Stimulated activated CD8-positive, alpha-beta memory T cell treated with anti-CD3 and anti-CD28 coated beads, Interleukin-2, amount 100 ng/mL, for 48 hours (primary cell): ENCODE data around the gene TRAK1.

Source experiments
- DNase-seq, 2 donors: peaks; one replicate each; pipeline ENCODE4 v3.0.0-alpha.2; 2020; ENCODE audit warnings: low read depth in 2 of 2

Gene TRAK1

GRCh38 chr3:42068303-42069088 is 22.7 kb upstream of the TRAK1 start:
- DNase-seq: no peak

- no peak for DNase-seq
Measured at GRCh38 chr3:42070089-42070488, 21.1 kb upstream of the TRAK1 start.

DNA sequence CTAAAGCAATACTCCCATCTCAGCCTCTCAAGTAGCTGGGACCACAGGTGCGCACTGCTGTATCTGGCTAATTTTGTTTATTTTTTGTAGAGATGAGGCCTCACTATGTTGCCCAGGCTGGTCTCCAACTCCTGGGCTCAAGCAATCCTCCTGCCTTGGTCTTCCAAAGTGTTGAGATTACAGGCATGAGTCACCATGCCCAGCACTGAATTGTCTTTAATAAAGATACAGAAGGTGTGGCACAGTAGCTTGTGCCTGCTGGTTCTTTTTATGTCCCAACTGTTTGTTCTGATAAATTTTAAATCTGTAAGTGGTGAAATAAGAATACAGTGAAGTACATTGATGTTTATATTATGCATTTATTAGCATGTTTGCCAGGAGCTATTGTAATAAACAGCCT is 20.6 kb upstream of the TRAK1 start:
- DNase-seq: no peak

- no peak for DNase-seq
Measured at GRCh38 chr3:42071904-42072812, 19.0 kb upstream of the TRAK1 start.

DNA sequence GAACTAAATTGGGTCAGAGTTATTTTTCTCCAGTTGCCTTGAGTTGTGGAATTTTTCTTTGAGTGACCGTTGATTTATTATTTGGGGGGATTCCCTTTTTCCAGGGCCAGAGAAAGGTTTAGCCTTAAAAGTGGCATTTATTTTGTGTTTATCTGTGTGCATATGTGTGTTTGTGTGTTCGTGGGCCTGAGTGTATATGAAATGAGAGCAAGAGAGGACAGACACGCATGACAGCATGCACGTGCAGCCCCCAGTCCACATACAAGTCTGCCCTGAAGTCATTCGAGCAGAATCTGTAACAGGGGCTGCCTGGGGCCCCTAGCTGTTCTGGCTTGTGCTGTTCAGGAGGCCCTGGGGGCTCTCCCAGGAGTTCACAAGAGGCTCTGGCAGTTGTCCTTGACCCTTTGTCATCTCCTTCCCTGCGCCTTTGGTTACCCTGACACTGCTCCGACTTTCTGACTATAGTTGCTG is 18.3 kb upstream of the TRAK1 start:
- DNase-seq: no peak

- DNase-seq: no peak
Measured at GRCh38 chr3:42077785-42078184, 13.4 kb upstream of the TRAK1 start.

- no peak for DNase-seq
Measured at GRCh38 chr3:42078677-42079076, 12.5 kb upstream of the TRAK1 start.

DNA sequence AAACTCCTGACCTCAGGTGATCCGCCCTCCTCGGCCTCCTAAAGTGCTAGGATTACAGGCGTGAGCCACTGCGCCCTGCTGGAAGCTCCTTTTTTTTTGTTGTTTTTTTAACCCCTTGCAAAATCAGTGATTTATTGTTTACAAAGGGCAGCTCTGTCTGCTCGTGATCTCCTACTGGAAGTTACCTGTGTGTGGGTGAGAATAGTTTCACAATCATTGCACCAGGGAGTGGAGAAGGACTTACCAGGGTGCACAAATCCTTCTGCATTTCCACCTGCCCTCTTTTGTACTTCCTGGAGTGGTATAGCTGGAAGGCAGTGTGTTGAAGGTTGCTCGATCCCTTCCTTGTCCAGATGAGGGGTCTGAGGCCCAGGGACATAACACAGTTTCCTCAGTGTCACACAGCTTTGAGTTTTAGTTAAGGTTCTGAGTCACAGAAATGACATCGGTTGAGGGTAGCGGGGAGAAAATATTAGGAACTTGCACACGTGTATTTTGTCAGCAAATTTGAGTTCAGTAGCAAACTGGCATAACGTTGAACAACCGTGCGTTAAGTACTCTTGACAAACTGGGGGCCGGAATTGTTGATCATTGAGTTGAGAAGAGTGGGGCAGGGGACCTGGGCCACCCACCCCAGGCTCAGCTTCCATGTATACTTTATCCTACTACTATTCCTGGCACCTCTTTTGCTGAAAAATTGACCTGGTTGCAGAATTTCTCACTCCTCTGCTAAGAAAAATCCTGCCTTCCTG is 11.3 kb upstream of the TRAK1 start:
- no peak for DNase-seq

DNA sequence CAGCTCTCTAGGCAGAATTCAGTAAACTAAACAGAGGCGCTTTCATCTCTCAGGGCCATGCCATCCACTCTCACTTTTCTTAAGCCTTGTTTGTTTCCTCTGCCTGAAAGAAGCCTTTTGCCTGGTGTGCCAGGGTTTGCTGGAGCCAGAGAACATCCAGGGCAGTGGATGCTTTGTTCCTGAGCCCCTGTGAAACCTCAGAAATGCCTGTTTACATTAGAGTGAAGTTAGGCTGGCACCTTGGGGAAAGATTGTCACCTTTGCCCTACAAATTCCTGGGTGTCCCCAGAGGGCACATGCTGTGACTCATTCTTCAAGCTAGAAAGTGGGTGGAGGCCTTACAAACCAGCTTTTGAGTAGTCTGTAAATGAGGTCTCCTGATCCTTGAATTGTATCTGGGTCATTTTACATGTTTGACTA is 10.7 kb upstream of the TRAK1 start:
- no peak for DNase-seq

- DNase-seq: no peak
Measured at GRCh38 chr3:42081838-42082473, 9.2 kb upstream of the TRAK1 start.

DNA sequence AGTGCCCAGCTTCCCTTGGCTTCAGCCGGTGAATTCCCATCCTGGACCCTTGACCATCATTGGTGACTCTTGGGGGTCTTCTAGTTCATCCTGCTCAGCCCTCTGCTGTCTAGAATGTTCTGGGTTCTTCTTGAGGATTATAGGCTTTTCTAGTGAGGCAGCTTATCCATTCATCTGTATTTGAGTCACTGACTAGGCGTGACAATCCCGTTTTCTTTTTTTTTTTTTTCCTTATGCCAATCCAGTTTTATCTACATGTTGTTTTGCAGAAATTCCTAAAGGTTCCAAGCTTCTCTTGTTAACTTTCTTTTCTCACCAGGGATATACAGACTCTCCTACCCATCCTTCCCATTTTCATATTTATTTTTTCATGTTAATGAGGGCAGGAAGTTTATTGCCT is 6.6 kb upstream of the TRAK1 start:
- DNase-seq: no peak

- DNase-seq: no peak
Measured at GRCh38 chr3:42085641-42086376, 5.3 kb upstream of the TRAK1 start.

DNA sequence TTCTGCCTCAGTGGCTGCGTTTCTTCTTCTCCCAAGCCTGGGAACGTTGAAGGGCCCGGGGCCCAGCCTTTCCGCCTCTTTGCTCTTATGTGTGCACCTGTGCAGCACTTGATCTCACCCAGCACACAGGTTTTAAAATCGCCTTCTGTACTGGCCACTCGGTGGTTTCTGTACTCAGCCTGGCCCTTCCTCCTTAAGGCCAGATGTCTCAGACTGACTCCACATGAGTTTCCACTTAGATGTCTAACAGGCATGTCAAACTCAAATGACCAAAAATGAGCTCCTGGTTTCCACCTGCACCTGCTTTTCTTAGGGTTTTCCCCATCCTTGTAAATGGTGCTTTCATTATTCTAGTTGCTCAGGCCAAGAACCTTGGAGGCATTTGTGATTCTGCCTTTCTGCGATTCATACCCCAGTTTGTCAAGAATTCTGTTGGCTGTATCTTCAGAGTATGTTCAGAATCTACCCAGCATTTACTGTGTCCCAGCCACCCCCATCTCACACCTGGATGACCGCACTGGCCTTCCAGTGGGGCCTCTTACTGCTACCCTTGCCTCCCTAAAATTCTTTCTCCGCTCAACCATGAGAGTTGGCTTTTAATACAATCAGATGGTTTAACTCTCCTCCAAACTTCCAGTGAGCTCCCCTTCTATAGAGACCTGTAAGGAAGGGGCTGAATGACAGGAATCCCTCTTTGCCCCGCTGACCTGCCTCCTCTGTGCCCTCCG is 2.2 kb upstream of the TRAK1 start:
- DNase-seq: no peak

DNA sequence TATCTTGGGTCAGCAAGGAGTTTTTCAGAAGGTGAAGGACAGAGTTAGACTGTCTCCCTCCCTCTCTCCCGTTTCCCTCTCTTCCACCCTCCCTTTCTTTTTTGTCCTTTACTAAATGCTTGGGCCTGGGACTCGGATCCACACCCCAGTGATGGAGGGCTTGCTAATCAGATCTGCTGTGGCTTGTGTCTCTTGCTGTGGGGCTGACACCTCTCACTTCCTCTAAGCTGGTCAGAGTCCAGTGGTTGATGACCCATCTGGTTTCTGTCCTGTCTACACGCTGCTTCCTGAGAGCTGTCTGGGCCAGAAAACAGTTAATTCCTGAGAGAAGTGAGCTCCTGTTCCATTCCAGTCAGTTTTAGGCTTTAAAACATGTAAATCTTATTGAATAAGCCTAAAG is 849 bp downstream of the TRAK1 start:
- DNase-seq: no peak

GRCh38 chr3:42094128-42094527 is 3.0 kb downstream of the TRAK1 start:
- no peak for DNase-seq

DNA sequence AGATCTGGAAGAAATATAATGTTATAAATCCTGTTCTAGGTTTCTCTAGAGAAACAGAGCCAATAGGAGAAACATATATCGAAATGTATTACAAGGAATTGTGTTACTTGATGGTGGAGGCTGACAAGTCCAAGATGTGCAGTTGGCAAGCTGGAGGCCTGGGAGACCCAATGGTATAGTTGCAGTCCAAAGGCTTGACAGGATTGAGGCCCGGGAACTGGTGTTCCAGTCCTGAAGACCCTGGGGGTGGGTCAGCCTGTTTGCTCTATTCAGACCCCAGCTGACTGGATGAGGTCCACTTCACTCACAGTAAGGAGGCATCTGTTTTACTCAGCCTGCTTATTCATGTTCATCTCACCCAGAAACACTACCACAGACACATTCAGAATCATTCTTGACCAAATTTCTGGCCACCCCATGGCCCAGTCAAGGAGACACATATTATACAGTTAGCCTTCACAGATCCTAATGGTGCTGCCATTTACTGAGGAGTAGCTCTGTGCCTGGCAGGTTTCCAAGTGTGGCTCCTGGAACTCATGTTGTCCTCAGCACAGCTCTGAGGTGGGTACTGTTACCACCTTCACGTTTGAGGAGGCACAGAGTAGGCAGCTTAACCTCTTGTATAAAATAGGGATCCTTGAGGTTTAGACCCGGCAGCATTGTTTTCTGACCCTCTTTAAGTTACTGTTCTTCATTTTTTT is 3.7 kb downstream of the TRAK1 start:
- DNase-seq: no peak

GRCh38 chr3:42095540-42095939 is 4.4 kb downstream of the TRAK1 start:
- DNase-seq: no peak

- no peak for DNase-seq
Measured at GRCh38 chr3:42096796-42097565, 5.8 kb downstream of the TRAK1 start.

GRCh38 chr3:42097566-42097946 is 6.4 kb downstream of the TRAK1 start:
- no peak for DNase-seq
